ENCODE measurements around the gene CLTRN. TPM values are rescaled to one million over a fixed set of nuclear protein-coding genes. Genes with fewer than 3 reads are reported as not detected.

CLTRN gene
- total and polyA plus RNA-seq, 2 of the 13 experiments (the other 11 are each of a cell fraction or from before 2014, with no cell fraction given) = 0.37 to 0.53 TPM

DNA sequence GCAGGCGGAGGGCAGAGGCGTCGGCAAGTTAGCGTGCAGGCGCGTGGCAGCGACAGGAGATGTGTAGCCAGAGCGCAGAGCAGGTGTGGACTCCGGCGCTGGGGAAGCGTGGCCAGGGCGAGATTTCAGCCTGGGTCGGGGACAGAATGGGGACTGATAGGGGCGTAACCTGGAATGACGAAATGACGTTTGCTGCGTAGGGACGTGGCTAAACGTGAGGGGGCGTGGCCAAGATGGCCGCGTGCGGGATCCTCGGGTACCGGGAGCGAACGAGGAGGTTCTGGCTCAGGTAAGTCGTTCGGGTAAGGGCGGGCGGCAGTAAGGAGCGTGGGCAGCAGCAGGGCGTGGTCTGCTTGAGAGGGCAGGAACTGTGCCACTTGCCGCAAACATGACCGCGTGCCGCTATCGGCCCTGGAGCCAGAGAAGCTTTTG, 10.9 kb upstream of the CLTRN start (continued):
- TF ChIP-seq, protein P1, sequence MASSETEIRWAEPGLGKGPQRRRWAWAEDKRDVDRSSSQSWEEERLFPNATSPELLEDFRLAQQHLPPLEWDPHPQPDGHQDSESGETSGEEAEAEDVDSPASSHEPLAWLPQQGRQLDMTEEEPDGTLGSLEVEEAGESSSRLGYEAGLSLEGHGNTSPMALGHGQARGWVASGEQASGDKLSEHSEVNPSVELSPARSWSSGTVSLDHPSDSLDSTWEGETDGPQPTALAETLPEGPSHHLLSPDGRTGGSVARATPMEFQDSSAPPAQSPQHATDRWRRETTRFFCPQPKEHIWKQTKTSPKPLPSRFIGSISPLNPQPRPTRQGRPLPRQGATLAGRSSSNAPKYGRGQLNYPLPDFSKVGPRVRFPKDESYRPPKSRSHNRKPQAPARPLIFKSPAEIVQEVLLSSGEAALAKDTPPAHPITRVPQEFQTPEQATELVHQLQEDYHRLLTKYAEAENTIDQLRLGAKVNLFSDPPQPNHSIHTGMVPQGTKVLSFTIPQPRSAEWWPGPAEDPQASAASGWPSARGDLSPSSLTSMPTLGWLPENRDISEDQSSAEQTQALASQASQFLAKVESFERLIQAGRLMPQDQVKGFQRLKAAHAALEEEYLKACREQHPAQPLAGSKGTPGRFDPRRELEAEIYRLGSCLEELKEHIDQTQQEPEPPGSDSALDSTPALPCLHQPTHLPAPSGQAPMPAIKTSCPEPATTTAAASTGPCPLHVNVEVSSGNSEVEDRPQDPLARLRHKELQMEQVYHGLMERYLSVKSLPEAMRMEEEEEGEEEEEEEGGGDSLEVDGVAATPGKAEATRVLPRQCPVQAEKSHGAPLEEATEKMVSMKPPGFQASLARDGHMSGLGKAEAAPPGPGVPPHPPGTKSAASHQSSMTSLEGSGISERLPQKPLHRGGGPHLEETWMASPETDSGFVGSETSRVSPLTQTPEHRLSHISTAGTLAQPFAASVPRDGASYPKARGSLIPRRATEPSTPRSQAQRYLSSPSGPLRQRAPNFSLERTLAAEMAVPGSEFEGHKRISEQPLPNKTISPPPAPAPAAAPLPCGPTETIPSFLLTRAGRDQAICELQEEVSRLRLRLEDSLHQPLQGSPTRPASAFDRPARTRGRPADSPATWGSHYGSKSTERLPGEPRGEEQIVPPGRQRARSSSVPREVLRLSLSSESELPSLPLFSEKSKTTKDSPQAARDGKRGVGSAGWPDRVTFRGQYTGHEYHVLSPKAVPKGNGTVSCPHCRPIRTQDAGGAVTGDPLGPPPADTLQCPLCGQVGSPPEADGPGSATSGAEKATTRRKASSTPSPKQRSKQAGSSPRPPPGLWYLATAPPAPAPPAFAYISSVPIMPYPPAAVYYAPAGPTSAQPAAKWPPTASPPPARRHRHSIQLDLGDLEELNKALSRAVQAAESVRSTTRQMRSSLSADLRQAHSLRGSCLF (CRISPR knock-in tag; IDR thresholded peaks at IDR 0.05; ENCODE audit: borderline replicate concordance) = no peak
- TF ChIP-seq SMAD1 (CRISPR knock-in tag; IDR thresholded peaks at IDR 0.05; ENCODE audit: borderline replicate concordance, low read depth) = no peak
- TF ChIP-seq, protein P2, sequence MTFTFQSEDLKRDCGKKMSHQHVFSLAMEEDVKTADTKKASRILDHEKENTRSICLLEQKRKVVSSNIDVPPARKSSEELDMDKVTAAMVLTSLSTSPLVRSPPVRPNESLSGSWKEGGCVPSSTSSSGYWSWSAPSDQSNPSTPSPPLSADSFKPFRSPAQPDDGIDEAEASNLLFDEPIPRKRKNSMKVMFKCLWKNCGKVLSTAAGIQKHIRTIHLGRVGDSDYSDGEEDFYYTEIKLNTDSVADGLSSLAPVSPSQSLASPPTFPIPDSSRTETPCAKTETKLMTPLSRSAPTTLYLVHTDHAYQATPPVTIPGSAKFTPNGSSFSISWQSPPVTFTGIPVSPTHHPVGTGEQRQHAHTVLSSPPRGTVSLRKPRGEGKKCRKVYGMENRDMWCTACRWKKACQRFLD (CRISPR knock-in tag; IDR thresholded peaks at IDR 0.05; ENCODE audit: borderline replicate concordance) = no peak
- TF ChIP-seq HOXA5 (CRISPR knock-in tag; IDR thresholded peaks at IDR 0.05) = no peak
- no peak for TF ChIP-seq ZNF703 (CRISPR knock-in tag; IDR thresholded peaks at IDR 0.05; ENCODE audit: borderline replicate concordance)
- TF ChIP-seq, protein P3, sequence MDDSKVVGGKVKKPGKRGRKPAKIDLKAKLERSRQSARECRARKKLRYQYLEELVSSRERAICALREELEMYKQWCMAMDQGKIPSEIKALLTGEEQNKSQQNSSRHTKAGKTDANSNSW (CRISPR knock-in tag; IDR thresholded peaks at IDR 0.05; ENCODE audit: borderline replicate concordance) = no peak
- TF ChIP-seq TBL1XR1 (IDR thresholded peaks at IDR 0.05; ENCODE audit: borderline replicate concordance, low read length, partially characterized antibody) = no peak
- TF ChIP-seq, protein P4, sequence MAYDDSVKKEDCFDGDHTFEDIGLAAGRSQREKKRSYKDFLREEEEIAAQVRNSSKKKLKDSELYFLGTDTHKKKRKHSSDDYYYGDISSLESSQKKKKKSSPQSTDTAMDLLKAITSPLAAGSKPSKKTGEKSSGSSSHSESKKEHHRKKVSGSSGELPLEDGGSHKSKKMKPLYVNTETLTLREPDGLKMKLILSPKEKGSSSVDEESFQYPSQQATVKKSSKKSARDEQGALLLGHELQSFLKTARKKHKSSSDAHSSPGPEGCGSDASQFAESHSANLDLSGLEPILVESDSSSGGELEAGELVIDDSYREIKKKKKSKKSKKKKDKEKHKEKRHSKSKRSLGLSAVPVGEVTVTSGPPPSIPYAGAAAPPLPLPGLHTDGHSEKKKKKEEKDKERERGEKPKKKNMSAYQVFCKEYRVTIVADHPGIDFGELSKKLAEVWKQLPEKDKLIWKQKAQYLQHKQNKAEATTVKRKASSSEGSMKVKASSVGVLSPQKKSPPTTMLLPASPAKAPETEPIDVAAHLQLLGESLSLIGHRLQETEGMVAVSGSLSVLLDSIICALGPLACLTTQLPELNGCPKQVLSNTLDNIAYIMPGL (CRISPR knock-in tag; IDR thresholded peaks at IDR 0.05; ENCODE audit: borderline replicate concordance in 1 of 2, low read depth in 1 of 2) = 0 out of 4 replicates have a peak, but pooled peaks of 1 of the 2 experiments have one; percentile 26
- TF ChIP-seq, protein P5, sequence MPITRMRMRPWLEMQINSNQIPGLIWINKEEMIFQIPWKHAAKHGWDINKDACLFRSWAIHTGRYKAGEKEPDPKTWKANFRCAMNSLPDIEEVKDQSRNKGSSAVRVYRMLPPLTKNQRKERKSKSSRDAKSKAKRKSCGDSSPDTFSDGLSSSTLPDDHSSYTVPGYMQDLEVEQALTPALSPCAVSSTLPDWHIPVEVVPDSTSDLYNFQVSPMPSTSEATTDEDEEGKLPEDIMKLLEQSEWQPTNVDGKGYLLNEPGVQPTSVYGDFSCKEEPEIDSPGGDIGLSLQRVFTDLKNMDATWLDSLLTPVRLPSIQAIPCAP (CRISPR knock-in tag; IDR thresholded peaks at IDR 0.05; ENCODE audit: low read depth) = no peak
- TF ChIP-seq TP53 (CRISPR knock-in tag; conservative IDR thresholded peaks at IDR 0.05) = 0 out of 2 replicates have a peak, but pooled peaks have one; percentile 19
- 0 out of 2 replicates have a peak, but pooled peaks have one; percentile 29 for TF ChIP-seq SAFB2 (CRISPR knock-in tag; IDR thresholded peaks at IDR 0.05; ENCODE audit: borderline replicate concordance, low read depth)
- TF ChIP-seq, protein P6, sequence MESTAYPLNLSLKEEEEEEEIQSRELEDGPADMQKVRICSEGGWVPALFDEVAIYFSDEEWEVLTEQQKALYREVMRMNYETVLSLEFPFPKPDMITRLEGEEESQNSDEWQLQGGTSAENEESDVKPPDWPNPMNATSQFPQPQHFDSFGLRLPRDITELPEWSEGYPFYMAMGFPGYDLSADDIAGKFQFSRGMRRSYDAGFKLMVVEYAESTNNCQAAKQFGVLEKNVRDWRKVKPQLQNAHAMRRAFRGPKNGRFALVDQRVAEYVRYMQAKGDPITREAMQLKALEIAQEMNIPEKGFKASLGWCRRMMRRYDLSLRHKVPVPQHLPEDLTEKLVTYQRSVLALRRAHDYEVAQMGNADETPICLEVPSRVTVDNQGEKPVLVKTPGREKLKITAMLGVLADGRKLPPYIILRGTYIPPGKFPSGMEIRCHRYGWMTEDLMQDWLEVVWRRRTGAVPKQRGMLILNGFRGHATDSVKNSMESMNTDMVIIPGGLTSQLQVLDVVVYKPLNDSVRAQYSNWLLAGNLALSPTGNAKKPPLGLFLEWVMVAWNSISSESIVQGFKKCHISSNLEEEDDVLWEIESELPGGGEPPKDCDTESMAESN (CRISPR knock-in tag; conservative IDR thresholded peaks at IDR 0.05) = no peak
- no peak for TF ChIP-seq TOPORS (CRISPR knock-in tag; IDR thresholded peaks at IDR 0.05)
- TF ChIP-seq ZNF776 (CRISPR knock-in tag; IDR thresholded peaks at IDR 0.05) = no peak
- no peak for TF ChIP-seq POLR2AphosphoS2 (IDR thresholded peaks at IDR 0.05; ENCODE audit: low read depth, low read length)
- no peak for TF ChIP-seq ZFP90 (CRISPR knock-in tag; IDR thresholded peaks at IDR 0.05; ENCODE audit: borderline replicate concordance)

Measured in HepG2 (cell line).